GM12878 (cell line): Measurements from ENCODE around the gene CHRM4.

Experiments used
- CBFB ChIP-seq: IDR thresholded peaks from 2 replicates; pipeline ENCODE4 v1.6.1; 2016; ENCODE audit warnings: antibody characterized with exemption, low read depth
- MEF2B ChIP-seq: fragments of 450-650 bp; IDR thresholded peaks from 2 replicates; pipeline ENCODE4 v1.6.1; 2018; ENCODE audit warnings: mild to moderate bottlenecking, moderate library complexity; ENCODE audit not compliant: partially characterized antibody, poor library complexity, severe bottlenecking
- POLR2A ChIP-seq: IDR thresholded peaks from 2 replicates; pipeline ENCODE4 v1.6.1; 2011; ENCODE audit warnings: low read depth, mild to moderate bottlenecking, low read length
- RAD21 ChIP-seq: IDR thresholded peaks from 2 replicates; pipeline ENCODE4 v1.6.1; 2011; ENCODE audit warnings: mild to moderate bottlenecking, low read depth, low read length, moderate library complexity; ENCODE audit not compliant: insufficient read depth
- YY1 ChIP-seq: IDR thresholded peaks from 2 replicates; pipeline ENCODE4 v1.6.1; 2011; ENCODE audit warnings: low read depth, mild to moderate bottlenecking, low read length
- TF ChIP-seq, protein P1 (sequence below), 3 experiments: IDR thresholded peaks in 2 of 3; conservative IDR thresholded peaks in 1 of 3; 2 replicates each; pipeline ENCODE4 v1.5.1; 2011; ENCODE audit warnings: low read depth in 3 of 3, low read length in 3 of 3, mild to moderate bottlenecking in 3 of 3, control low read depth in 2 of 3, moderate library complexity in 2 of 3, inconsistent platforms in 1 of 3, mixed read lengths in 1 of 3; ENCODE audit not compliant: control insufficient read depth in 2 of 3, insufficient read depth in 1 of 3; ENCODE audit errors: extremely low read depth in 1 of 3

DNA sequence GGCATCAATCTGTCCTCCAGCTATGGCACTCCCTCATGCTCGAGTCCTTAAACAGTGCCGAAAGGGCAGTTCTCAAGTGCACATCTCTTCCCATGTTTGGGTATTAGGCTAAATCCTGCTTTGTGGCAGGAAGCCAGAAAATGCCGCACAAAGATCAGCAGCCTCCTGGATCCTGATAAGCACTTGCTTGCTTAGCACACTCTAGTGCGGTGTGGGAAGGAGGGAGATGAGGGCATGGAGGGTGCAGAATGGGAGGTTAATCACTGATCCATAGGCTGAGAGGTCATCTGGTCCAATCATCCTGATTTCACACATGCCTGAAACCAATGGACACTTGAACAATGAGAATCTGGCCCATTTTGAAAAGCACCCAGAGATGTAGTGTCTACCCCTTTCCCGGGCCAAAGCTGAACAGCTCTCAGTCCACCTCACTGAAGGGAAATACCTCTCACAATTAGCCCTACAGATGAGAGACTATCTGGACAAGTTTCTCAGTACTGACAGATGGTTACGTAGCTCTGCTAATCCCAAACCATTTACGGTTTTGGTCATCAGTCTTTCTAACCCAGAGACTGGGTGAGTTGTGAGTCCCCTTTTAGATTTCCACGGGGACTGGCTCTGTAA is 29.8 kb upstream of the CHRM4 start:
- TF ChIP-seq CBFB (no peak), RAD21 (no peak), POLR2A (no peak), MEF2B (no peak), YY1 (no peak)
- TF ChIP-seq, protein P1, sequence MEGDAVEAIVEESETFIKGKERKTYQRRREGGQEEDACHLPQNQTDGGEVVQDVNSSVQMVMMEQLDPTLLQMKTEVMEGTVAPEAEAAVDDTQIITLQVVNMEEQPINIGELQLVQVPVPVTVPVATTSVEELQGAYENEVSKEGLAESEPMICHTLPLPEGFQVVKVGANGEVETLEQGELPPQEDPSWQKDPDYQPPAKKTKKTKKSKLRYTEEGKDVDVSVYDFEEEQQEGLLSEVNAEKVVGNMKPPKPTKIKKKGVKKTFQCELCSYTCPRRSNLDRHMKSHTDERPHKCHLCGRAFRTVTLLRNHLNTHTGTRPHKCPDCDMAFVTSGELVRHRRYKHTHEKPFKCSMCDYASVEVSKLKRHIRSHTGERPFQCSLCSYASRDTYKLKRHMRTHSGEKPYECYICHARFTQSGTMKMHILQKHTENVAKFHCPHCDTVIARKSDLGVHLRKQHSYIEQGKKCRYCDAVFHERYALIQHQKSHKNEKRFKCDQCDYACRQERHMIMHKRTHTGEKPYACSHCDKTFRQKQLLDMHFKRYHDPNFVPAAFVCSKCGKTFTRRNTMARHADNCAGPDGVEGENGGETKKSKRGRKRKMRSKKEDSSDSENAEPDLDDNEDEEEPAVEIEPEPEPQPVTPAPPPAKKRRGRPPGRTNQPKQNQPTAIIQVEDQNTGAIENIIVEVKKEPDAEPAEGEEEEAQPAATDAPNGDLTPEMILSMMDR (IDR thresholded peaks at IDR 0.05 in 2 of 3, conservative IDR thresholded peaks at IDR 0.05 in 1 of 3; ENCODE audit: control insufficient read depth in 2 of 3, extremely low read depth in 1 of 3, insufficient read depth in 1 of 3, low read depth in 3 of 3, low read length in 3 of 3): no peak
